Fibroblast of pulmonary artery (primary cell): Measurements from ENCODE around the gene ANKRD28.
A peak's percentile ranks its signal among the peaks of the same experiment; 100 is the strongest.

Experiments used
- DNase-seq: peaks from one replicate; pipeline ENCODE4 v3.0.0-alpha.2; 2010; ENCODE audit warnings: low read depth
- H3K4me3 ChIP-seq: replicated peaks from 2 replicates; pipeline ENCODE4 v1.5.1; 2011; ENCODE audit warnings: low read depth, mild to moderate bottlenecking, control low read depth, low read length, moderate library complexity
- CTCF ChIP-seq: IDR thresholded peaks from 2 replicates; pipeline ENCODE4 v1.5.1; 2011; ENCODE audit warnings: mild to moderate bottlenecking, control low read depth, low read length, inconsistent platforms; ENCODE audit errors: missing control alignments

Gene ANKRD28

GRCh38 chr3:15713364-15713763, 84.4 kb downstream of the ANKRD28 start:
- no peak for TF ChIP-seq CTCF
- H3K4me3 ChIP-seq, result no peak overlapping the region
- no peak for DNase-seq

GRCh38 chr3:15711281-15711680, 86.5 kb downstream of the ANKRD28 start:
- TF ChIP-seq CTCF, result no peak
- no peak overlapping the region for H3K4me3 ChIP-seq

GRCh38 chr3:15708882-15709677, 88.7 kb downstream of the ANKRD28 start:
- DNase-seq, result peak; percentile 82
- H3K4me3 ChIP-seq, result no peak overlapping the region
- no peak for TF ChIP-seq CTCF

More at GRCh38 chr3:15711281-15711680, 86.5 kb downstream of the ANKRD28 start:
- DNase-seq, result no peak

GRCh38 chr3:15707779-15708178, 90.0 kb downstream of the ANKRD28 start:
- no peak for TF ChIP-seq CTCF
- H3K4me3 ChIP-seq, result no peak overlapping the region
- no peak for DNase-seq

GRCh38 chr3:15703346-15703745, 94.4 kb downstream of the ANKRD28 start:
- no peak overlapping the region for H3K4me3 ChIP-seq
- no peak for TF ChIP-seq CTCF
- DNase-seq, result no peak

- no peak for TF ChIP-seq CTCF
Observed at GRCh38 chr3:15694628-15695027, 103.2 kb downstream of the ANKRD28 start.

GRCh38 chr3:15693355-15693754, 104.4 kb downstream of the ANKRD28 start:
- peak; percentile 25 for DNase-seq
- peak; percentile 13 for TF ChIP-seq CTCF
- H3K4me3 ChIP-seq, result no peak overlapping the region

More at GRCh38 chr3:15694628-15695027, 103.2 kb downstream of the ANKRD28 start:
- DNase-seq, result no peak
- no peak overlapping the region for H3K4me3 ChIP-seq
